Gastroesophageal sphincter (tissue), 3 donors: ENCODE measurements around the gene HSPE1.

Experiments
- CTCF ChIP-seq, 4 experiments: fragments of 200-600 bp in 2 of 4; fragments of 450-650 bp in 2 of 4; sonication (generic) in 1 of 4; IDR thresholded peaks; one replicate each; pipeline ENCODE4 v1.5.1; 2017 to 2019; ENCODE audit warnings: antibody characterized with exemption in 4 of 4, mild to moderate bottlenecking in 2 of 4, moderate library complexity in 2 of 4
- POLR2AphosphoS5 ChIP-seq: sonication (generic); formaldehyde crosslinking; IDR thresholded peaks from one replicate; pipeline ENCODE4 v1.6.1; 2017; ENCODE audit warnings: antibody characterized with exemption

- TF ChIP-seq CTCF (IDR thresholded peaks at IDR 0.05) (no peak), POLR2AphosphoS5 (no peak)
Observed at GRCh38 chr2:197502685-197503084, 2.5 kb downstream of the HSPE1 start.
